Adipose tissue (tissue), 3 donors: ENCODE measurements around the gene UBE2M. TPM values are rescaled to one million over a fixed set of nuclear protein-coding genes. Genes with fewer than 3 reads are reported as not detected.
A peak's percentile ranks its signal among the peaks of the same experiment; 100 is the strongest.
"Not testable (repeated sequence)": the region's sequence is repeated elsewhere in the genome, so short reads cannot be mapped to it uniquely, and the experiment has no call there.

Experiments
- H3K27ac ChIP-seq: one replicate; pipeline ENCODE4 v1.5.1; 2013; ENCODE audit warnings: low read depth, low read length
- whole genome bisulfite sequencing, 3 donors: extraction: QIAGEN DNeasy Blood & Tissue Kit; methylation state at CpG; one replicate each; pipeline ENCODE4 v1.1.7; 2013; 5-methylcytosine and 5-hydroxymethylcytosine counted together
- polyA plus RNA-seq, 3 donors: library from polyadenylated mRNA; stranded (reverse); fragments of 200-250 nt; gene quantifications; one replicate each; pipeline ENCODE4 v1.2.3, GENCODE V29; 2013
- donor health status: healthy with polysubstance abuse.
- donor health status: Bipolar disorder and iron deficiency.
- donor health status: healthy.

The UBE2M gene
- polyA plus RNA-seq, 3 donors = 26.7 to 47.6 (median 46.1) TPM

DNA sequence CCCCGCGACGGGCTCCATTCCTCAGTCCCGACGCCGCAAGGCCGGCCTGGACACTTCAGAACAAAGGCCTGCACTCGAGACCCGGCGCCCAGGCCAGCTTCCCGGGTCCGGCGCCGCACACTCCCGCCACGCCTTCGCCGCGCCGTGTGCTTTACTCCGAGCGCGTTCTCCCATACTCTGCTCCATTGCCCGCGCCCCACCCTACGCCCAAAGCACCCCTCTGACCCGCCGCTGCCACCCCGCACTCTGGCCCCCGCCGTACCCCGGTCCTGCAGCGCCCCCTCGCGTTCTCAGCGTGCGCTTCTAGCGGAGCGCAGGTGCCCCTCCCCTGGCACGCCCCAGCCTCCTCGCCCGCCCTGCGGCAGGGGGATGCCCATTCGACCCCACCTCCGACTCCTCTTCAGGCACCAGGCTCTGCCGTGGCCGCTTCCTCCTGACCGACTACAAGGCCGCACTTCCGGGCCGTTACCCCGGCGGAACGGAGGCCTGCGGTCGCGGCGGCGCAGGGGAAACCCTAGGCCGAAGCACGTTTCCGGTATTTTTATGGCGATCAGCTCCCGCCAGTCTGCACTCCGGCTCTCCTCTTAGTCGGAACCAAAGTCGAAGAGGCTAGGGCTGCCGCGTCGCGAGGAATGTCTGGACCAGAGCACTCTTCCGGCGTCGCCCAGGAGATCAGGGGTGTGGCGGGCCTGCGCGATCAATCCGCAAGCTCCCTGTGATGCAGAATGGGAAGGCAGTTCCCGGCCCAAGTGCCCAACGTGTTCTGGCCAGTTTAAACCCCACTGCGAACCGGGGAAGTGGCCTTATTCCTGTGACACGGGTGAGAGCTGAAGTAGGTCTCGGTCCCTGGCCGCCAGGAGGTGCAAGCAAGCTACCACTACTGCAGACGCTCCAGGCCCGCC is 38.8 kb downstream of the UBE2M start, which contains the start of gene ZBTB45:
ZBTB45 (minus strand) TSS at position 456 of the 902 bp plus-strand sequence. CDS start 2,137 bp downstream, outside the sequence.
- WGBS, 3 donors = 0 to 1% (median 0%) methylated on average over 87 of the region's 87 CpGs

DNA sequence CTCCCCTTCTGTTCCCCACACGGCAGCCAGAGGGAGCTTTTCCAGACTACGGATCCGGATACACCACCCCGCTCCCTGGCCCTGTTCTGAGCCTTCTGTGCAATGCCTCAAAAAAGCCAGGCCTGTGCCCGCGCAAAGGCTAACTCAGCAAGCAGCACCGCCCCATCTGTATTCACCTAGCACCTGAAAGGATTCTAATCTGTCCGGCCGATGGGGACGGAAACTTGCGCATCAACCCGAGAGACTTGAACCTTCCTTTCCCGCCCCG is 39.4 kb downstream of the UBE2M start:
- no peak overlapping the region for H3K27ac ChIP-seq
- whole genome bisulfite sequencing, 3 donors = 0 to 1% (median 1%) methylated on average over 14 of the region's 14 CpGs

More for the DNA sequence above, 38.8 kb downstream of the UBE2M start, which contains the start of gene ZBTB45:
- H3K27ac ChIP-seq = peak within 1 kb of the TSS; percentile 35

- WGBS, 3 donors = 7 to 8% (median 7%) methylated on average over 22 of the region's 22 CpGs
- H3K27ac ChIP-seq = no peak overlapping the region
These were observed 39.9 kb downstream of the UBE2M start for GRCh38 chr19:58518256-58519086.

DNA sequence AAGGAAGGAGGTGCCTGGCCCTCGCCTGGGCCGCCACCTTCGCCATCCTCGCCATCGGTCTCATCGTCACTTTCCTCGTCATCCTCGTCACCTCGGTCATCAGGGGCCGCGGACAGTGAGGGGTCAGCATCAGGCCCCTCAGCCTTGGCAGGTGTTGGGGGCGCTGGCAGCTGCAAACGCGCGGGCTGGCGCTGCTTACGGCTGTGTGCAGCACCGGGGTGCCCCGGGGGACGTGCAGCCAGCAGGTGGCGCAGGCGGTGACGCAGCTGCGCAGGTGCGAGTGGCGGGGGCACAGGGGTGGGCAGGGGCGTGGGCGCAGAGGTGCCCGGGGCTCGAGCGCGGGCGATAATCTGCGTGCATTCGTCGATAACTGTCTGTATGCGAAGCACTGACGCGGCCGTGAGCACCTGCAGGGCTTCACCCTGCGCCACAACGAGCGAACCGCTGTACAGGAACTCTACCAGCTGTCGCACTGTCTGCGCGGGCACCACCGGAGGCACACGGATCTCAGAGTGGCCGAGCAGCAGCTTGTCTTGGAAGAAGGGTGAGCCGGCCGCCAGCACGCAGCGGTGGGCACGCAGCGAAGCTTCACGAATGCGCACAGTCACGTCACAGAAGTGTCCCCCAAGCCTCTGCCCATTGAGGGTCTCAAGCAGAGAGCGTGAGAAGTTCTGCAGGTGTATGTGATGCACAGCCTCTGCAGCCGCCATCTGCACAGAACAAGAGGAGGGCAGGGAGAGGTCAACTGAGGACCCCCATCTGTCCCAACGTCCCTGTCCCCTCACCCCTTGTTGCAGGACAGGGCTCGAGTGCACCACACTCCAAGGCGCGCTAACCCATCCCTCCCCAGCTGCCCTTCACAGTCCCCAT is 41.2 kb downstream of the UBE2M start:
- H3K27ac ChIP-seq = no peak overlapping the region
- WGBS, 3 donors = 88 to 93% (median 91%) methylated on average over 64 to 65 of the region's 65 CpGs

DNA sequence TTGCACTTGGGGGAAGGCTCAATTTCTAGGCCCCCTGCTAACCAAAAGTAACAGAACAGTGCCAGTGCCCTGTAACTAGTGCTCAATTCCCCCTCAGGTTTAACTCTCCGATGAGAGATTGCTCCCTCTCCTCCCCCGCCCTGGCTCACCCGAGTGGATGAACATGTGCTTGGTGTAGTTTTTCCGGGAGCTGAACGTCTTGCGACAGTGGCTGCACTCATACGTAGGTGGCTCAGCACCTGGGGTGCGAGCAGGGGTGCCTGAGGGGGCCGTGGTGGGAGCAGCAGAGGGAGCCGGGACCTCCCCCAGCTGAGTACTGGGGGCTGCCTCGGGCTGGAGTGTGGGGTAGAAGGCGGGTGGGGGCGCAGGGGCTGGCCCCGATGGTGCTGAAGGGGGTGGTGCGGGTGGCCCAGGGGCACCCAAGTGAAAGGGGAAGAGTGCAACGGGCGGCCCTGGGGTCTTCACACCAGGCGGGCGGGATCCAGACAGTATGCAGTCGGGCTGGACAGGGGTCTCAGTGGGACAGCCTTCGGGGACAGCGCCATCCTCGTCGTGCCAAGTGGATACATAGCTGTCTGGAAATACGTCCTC is 42.1 kb downstream of the UBE2M start:
- no peak overlapping the region for H3K27ac ChIP-seq
- WGBS, 3 donors = 84 to 89% (median 84%) methylated on average over 25 of the region's 25 CpGs

GRCh38 chr19:58515259-58515658 is 43.2 kb downstream of the UBE2M start:
- no peak overlapping the region for H3K27ac ChIP-seq
- 77 to 97% (median 92%) methylated on average over 2 of the region's 2 CpGs for WGBS, 3 donors

DNA sequence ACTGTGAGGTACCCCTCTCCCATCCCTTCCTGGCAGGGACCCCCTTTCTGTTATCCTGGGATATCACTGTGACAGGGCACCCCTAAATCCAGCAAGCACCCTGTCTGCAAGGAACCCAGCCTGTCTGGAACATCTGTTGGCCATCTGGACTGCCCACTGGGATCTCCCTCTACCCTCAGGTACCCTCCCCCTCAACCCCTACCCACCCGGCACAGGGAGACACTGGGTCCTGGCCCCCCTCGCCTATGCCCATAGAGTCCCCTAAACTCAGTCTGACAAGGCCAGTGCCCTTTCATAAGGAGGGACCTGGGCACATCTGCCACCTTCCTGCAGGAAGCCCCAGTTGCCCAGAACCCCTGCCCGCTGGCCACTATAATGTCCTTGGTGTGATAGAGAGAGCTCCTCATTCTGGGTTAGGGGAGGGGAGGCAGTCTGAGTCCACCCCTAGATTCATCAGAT is 43.8 kb downstream of the UBE2M start:
- 47 to 73% (median 68%) methylated on average over 3 of the region's 3 CpGs for WGBS, 3 donors
- H3K27ac ChIP-seq = no peak overlapping the region

DNA sequence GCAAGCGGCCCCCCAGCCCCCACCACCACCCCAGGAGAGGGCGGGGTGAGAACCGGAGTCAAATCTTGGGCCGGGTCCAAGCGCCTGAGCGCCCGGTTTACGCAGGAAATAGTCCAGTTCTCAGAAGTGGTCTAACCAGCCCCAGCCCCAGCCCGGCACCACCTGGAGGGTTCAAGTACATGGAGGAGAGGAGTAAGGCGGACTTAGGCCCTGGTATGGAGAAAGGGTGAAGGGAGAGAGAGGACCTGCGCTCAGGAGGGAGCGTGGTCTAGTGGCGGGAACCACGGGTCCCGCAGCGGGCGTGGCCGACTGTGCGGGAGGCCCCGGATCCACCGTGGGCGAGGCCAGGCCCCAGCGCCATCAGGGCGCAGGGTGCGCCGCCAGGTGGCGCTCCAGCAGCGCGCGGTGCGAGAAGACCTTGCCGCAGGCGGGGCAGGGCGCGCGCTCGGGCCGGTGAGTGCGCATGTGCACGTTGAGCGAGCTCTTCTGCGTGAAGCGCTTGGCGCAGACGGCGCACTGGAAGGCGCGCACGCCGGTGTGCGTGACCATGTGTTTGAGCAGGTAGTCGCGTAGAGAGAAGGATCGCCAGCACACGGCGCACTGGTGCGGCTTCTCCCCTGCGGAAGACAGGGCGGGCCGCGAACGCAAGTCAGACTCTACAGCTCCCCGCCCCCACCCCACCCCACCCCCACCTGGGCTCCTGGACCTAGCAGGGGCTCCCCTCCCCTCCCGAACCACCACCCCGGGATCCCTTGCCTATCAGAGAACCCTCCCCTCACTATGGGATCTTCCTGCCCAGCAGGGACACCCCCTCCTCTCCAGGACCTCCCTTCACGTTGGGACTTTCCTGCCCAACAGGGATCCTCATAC is 44.5 kb downstream of the UBE2M start:
- 5 to 18% (median 13%) methylated on average over 52 to 66 of the region's 66 CpGs for WGBS, 3 donors
- no peak overlapping the region for H3K27ac ChIP-seq

GRCh38 chr19:58513213-58513693 is 45.2 kb downstream of the UBE2M start:
- no peak overlapping the region for H3K27ac ChIP-seq
- WGBS, 3 donors = 79 to 87% (median 84%) methylated on average over 10 of the region's 10 CpGs

GRCh38 chr19:58511353-58512208 is 46.8 kb downstream of the UBE2M start, which contains the start of gene SLC27A5:
Gene SLC27A5 (minus strand): TSS chr19:58511992. CDS start chr19:58511955, 37 bp downstream.
- no peak within 1 kb of the TSS for H3K27ac ChIP-seq
- WGBS, 3 donors = 76 to 90% (median 90%) methylated on average over 25 of the region's 25 CpGs

DNA sequence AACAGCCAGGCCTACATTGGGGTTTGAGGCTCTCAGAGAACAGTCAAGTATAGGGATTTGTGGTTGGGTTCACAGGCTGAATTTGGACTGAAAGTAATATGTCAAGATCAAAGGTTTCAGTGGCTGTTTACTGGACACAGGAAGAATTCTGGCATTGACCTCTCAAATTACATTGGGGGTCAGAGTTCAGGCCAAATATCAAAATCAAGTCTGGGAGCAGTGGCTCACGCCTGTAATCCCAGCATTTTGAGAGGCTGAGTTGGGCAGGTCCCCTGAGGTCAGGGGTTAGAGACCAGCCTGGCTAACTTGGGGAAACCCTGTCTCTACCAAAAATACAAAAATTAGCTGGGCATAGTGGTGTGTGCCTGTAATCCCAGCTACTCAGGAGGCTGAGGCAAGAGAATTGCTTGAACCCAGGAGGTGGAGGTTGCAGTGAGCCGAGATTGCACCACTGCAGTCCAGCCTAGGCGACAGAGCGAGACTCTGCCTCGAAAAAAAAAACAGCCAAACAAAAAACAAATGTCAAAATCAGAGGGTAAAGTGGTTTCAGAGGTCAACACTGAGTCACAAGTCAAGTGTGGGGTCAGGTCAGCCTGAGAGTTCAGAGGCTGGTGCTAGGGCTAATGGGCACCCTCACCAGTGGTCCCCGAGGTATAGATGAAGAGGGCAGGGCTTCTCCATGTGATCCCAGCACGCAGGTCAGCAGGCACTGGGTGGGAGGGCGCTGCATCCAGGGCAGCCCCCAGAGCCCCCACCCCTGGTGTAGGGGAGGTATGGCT is 48.1 kb downstream of the UBE2M start:
- WGBS, 3 donors = 79 to 87% (median 82%) methylated on average over 8 of the region's 8 CpGs
- no peak overlapping the region for H3K27ac ChIP-seq

- H3K27ac ChIP-seq = no peak overlapping the region
- WGBS, 3 donors = 85 to 89% (median 86%) methylated on average over 11 of the region's 11 CpGs
These were observed 48.7 kb downstream of the UBE2M start for GRCh38 chr19:58509731-58510083.

DNA sequence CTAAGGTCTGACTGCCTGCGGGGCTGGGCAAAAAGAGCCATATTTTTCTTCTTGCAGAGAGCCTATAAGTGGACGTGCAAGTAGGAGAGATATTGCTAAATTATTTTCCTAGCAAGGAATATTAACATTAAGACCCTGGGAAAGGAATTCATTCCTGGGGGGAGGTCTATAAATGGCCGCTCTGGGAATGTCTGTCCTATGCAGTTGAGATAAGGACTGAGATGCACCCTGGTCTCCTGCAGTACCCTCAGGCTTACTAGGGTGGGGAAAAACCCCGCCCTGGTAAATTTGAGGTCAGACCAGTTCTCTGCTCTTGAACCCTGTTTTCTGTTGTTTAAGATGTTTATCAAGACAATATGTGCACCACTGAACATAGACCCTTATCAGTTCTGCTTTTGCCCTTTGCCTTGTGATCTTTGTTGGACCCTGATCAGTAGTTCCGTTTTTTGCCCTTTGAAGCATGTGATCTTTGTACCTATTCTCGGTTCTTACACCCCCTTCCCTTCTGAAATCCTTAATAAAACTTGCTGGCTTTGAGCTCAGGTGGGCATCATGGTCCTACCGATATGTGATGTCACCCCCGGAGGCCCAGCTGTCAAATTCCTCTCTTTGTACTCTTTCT is 50.7 kb downstream of the UBE2M start:
- 78 to 84% (median 81%) methylated on average over 7 of the region's 8 CpGs for WGBS, 3 donors
- H3K27ac ChIP-seq = not testable (repeated sequence)
